GM12878 (cell line): Measurements from ENCODE around the gene UNC93A. TPM values are rescaled to one million over a fixed set of nuclear protein-coding genes. Genes with fewer than 3 reads are reported as not detected.

Experiments used
- ATAC-seq: fragments of 200-7000 bp; cut with Tn5 transposase; 3 replicates; pipeline ENCODE4 v1.9.1; 2020; ENCODE audit warnings: mild to moderate bottlenecking, moderate library complexity
- BruUV-seq: library from RNA; stranded (reverse); fragments of 400-500 nt; replicated peaks from 2 replicates; lab custom pipeline; 2021; lab: Mats Ljungman, UMichigan
- CTCF ChIA-PET: fragments of 300-600 bp; sonication (Branson Sonifier 250); formaldehyde crosslinking; extraction: SDS; loops from one replicate; lab custom pipeline; 2021; ENCODE audit warnings: inconsistent platforms; lab: Yijun Ruan, JAX
- POLR2A ChIA-PET: fragments of 350-600 bp; formaldehyde crosslinking; extraction: SDS; loops from one replicate; lab custom pipeline; 2021; ENCODE audit warnings: inconsistent platforms; lab: Charles Lee
- RAD21 ChIA-PET: fragments of 300-600 bp; sonication (Branson Sonifier 250); formaldehyde crosslinking; loops from one replicate; lab custom pipeline; 2023; ENCODE audit warnings: antibody characterized with exemption; ENCODE audit not compliant: unreplicated experiment; lab: Charles Lee
- SMC1A ChIA-PET: fragments of 300-600 bp; sonication (Branson Sonifier 250); formaldehyde crosslinking; loops from one replicate; lab custom pipeline; 2023; ENCODE audit not compliant: unreplicated experiment, uncharacterized antibody; lab: Charles Lee
- DNase-seq: peaks from one replicate; pipeline ENCODE4 v3.0.0-alpha.2; 2011; ENCODE audit warnings: low read depth, low spot score
- FAIRE-seq: peaks from 3 replicates; lab custom pipeline; 2011; peaks lifted over from hg19 to GRCh38; lab: Jason Lieb, UNC
- H2AFZ ChIP-seq: 2 replicates; pipeline ENCODE4 v1.6.0; 2011; ENCODE audit warnings: low read depth, low read length, control low read depth; ENCODE audit not compliant: control insufficient read depth
- H3K27ac ChIP-seq: 2 replicates; pipeline ENCODE4 v1.5.1; 2011; ENCODE audit warnings: control low read depth; ENCODE audit not compliant: control insufficient read depth, insufficient read depth
- H3K27me3 ChIP-seq, 2 experiments: replicated peaks in 1 of 2; 2 replicates each; pipeline versions ENCODE4 v1.6.0 to v1.6.1; 2011; ENCODE audit warnings: low read length in 1 of 2; ENCODE audit not compliant: control insufficient read depth in 2 of 2, insufficient read depth in 2 of 2
- H3K36me3 ChIP-seq, 2 experiments: 2 replicates each; pipeline ENCODE4 v1.5.1; 2011; ENCODE audit warnings: low read length in 1 of 2; ENCODE audit not compliant: control insufficient read depth in 2 of 2, insufficient read depth in 2 of 2
- H3K4me1 ChIP-seq: 2 replicates; pipeline ENCODE4 v1.6.1; 2011; ENCODE audit warnings: mild to moderate bottlenecking, low read length, moderate library complexity, mixed read lengths; ENCODE audit not compliant: control insufficient read depth, insufficient read depth
- H3K4me2 ChIP-seq: 2 replicates; pipeline ENCODE4 v1.6.0; 2011; ENCODE audit warnings: control low read depth; ENCODE audit not compliant: control insufficient read depth, insufficient read depth
- H3K4me3 ChIP-seq: fragments of 200-600 bp; sonication (generic); 2 replicates; pipeline ENCODE4 v1.5.1; 2016
- H3K79me2 ChIP-seq: 2 replicates; pipeline ENCODE4 v1.6.0; 2011; ENCODE audit warnings: low read length; ENCODE audit not compliant: control insufficient read depth, insufficient read depth
- H3K9ac ChIP-seq: 2 replicates; pipeline ENCODE4 v1.8.0; 2011; ENCODE audit warnings: low read length, control low read depth, mixed read lengths; ENCODE audit not compliant: control insufficient read depth, insufficient read depth
- H3K9me3 ChIP-seq: replicated peaks from 3 replicates; pipeline ENCODE4 v1.5.1; 2011; ENCODE audit warnings: mild to moderate bottlenecking, low read length; ENCODE audit not compliant: control insufficient read depth, insufficient read depth
- H4K20me1 ChIP-seq: 2 replicates; pipeline ENCODE4 v1.6.0; 2011; ENCODE audit not compliant: control insufficient read depth, insufficient read depth
- CEBPB ChIP-seq, 2 experiments: fragments of 150-350 bp in 1 of 2; IDR thresholded peaks; 2 replicates each; pipeline ENCODE4 v1.6.1; 2012 to 2014; ENCODE audit warnings: low read depth in 2 of 2, low read length in 2 of 2, borderline replicate concordance in 1 of 2, inconsistent platforms in 1 of 2
- CHD1 ChIP-seq: IDR thresholded peaks from 2 replicates; pipeline ENCODE4 v1.6.1; 2012; ENCODE audit warnings: low read depth, low read length, improper control_type of control experiment
- CREM ChIP-seq: IDR thresholded peaks from 2 replicates; pipeline ENCODE4 v1.6.1; 2014; ENCODE audit warnings: antibody characterized with exemption, low read depth
- CTCF ChIP-seq, 3 experiments: IDR thresholded peaks in 2 of 3; conservative IDR thresholded peaks in 1 of 3; 2 replicates each; pipeline ENCODE4 v1.5.1; 2011; ENCODE audit warnings: low read depth in 3 of 3, low read length in 3 of 3, mild to moderate bottlenecking in 3 of 3, control low read depth in 2 of 3, moderate library complexity in 2 of 3, inconsistent platforms in 1 of 3, mixed read lengths in 1 of 3; ENCODE audit not compliant: control insufficient read depth in 2 of 3, insufficient read depth in 1 of 3; ENCODE audit errors: extremely low read depth in 1 of 3
- ELK1 ChIP-seq: IDR thresholded peaks from 2 replicates; pipeline ENCODE4 v1.6.1; 2012; ENCODE audit warnings: low read depth, low read length, improper control_type of control experiment
- HDAC2 ChIP-seq: fragments of 200-600 bp; sonication (generic); IDR thresholded peaks from 2 replicates; pipeline ENCODE4 v1.6.1; 2017
- IKZF1 ChIP-seq: fragments of 450-650 bp; conservative IDR thresholded peaks from 2 replicates; pipeline ENCODE4 v1.6.1; 2017; ENCODE audit warnings: antibody characterized with exemption, mild to moderate bottlenecking
- MLLT1 ChIP-seq: fragments of 450-650 bp; IDR thresholded peaks from 2 replicates; pipeline ENCODE4 v1.6.1; 2016; ENCODE audit warnings: mild to moderate bottlenecking
- MYC ChIP-seq: IDR thresholded peaks from 2 replicates; pipeline ENCODE4 v1.6.1; 2011; ENCODE audit warnings: mild to moderate bottlenecking, low read length, moderate library complexity, inconsistent platforms; ENCODE audit not compliant: insufficient read depth, insufficient replicate concordance, insufficient read length, severe bottlenecking
- PAX5 ChIP-seq: IDR thresholded peaks from 2 replicates; pipeline ENCODE4 v1.6.1; 2011; ENCODE audit warnings: low read depth, low read length, borderline replicate concordance
- PKNOX1 ChIP-seq: fragments of 450-650 bp; IDR thresholded peaks from 2 replicates; pipeline ENCODE4 v1.6.1; 2016; ENCODE audit warnings: mild to moderate bottlenecking
- SIN3A ChIP-seq: IDR thresholded peaks from 2 replicates; pipeline ENCODE4 v1.6.1; 2012; ENCODE audit warnings: low read depth, low read length, improper control_type of control experiment
- TAF1 ChIP-seq: IDR thresholded peaks from 2 replicates; pipeline ENCODE4 v1.6.1; 2011; ENCODE audit warnings: mild to moderate bottlenecking, low read depth, low read length, borderline replicate concordance
- TCF3 ChIP-seq: IDR thresholded peaks from 2 replicates; pipeline ENCODE4 v1.6.1; 2012; ENCODE audit warnings: low read depth, mild to moderate bottlenecking, low read length, borderline replicate concordance; ENCODE audit not compliant: insufficient read depth
- WGBS: methylation state at CpG from one replicate; pipeline ENCODE4 v1.1.6; 2016; ENCODE audit warnings: low lambda C conversion rate; ENCODE audit not compliant: insufficient replicate concordance, insufficient coverage; ENCODE audit errors: missing lambda C conversion rate; 5-methylcytosine and 5-hydroxymethylcytosine counted together
- in situ Hi-C: fragments of 300-500 bp; cut with MboI; formaldehyde crosslinking; loops from 9 replicates; pipeline ENCODE4 v1.14.3; 2018; ENCODE audit warnings: mixed read lengths
- intact Hi-C: fragments of 100-400 bp; cut with micrococcal nuclease; formaldehyde crosslinking; loops from one replicate; pipeline ENCODE4 v1.14.2; 2022; ENCODE audit not compliant: unreplicated experiment
- polyA plus RNA-seq, 11 experiments: library from polyadenylated mRNA; depleted of rRNA in 4 of 11; unstranded in 6 of 11; stranded (reverse) in 5 of 11; fragments of >200 nt; fragmentation: Nextera tagmentation in 4 of 11; fragmentation: Illumina TruSeq in 1 of 11; extraction: Ambion mirVana in 4 of 11; extraction: Trizol in 1 of 11; gene quantifications; 1 replicate in 1 of 11; 2 replicates in 10 of 11; pipeline versions ENCODE4 v1.2.1 to v1.2.3, GENCODE V29; 2011 to 2016; ENCODE audit warnings: inconsistent platforms in 2 of 11, missing spikeins in 2 of 11, low read depth in 1 of 11
- total RNA-seq, 4 experiments: library from RNA; depleted of rRNA in 3 of 4; stranded (reverse); fragments of >200 nt in 3 of 4; fragmentation: Illumina TruSeq in 1 of 4; extraction: Trizol in 1 of 4; gene quantifications; 2 replicates each; pipeline versions ENCODE4 v1.2.1 to v1.2.3, GENCODE V29; 2013 to 2021
- TF ChIP-seq, protein P1 (sequence below): fragments of 150-350 bp; IDR thresholded peaks from 2 replicates; pipeline ENCODE4 v1.6.1; 2014; ENCODE audit warnings: mild to moderate bottlenecking, low read depth, low read length
- TF ChIP-seq, protein P2 (sequence below): IDR thresholded peaks from 2 replicates; pipeline ENCODE4 v1.6.1; 2011; ENCODE audit warnings: low read depth, mild to moderate bottlenecking, low read length, moderate library complexity, borderline replicate concordance; ENCODE audit errors: extremely low read depth

UNC93A gene
- total and polyA plus RNA-seq, 10 of the 15 experiments (the other 5 are each of a cell fraction or from before 2014, with no cell fraction given), result 0.37 TPM; not detected in 9

- ChIA-PET CTCF (no interaction called here), SMC1A (no interaction called here), POLR2A (no interaction called here), RAD21 (no interaction called here)
- 11% methylated on average over 5 of the region's 5 CpGs for WGBS
- H3K9me3 ChIP-seq, result no peaks in the 10 kb centered on the region
- H3K27me3 ChIP-seq, result peaks cover 0 to 2% of the 10 kb centered on the region in 2 experiments; a peak in 1 of 4 replicates
- no peaks in the 10 kb centered on the region for H3K79me2 ChIP-seq
- no peak overlapping the region for H2AFZ ChIP-seq
- H3K4me3 ChIP-seq, result no peak overlapping the region
- no TSS peak for BruUV-seq
- H3K36me3 ChIP-seq, result no peaks in the 10 kb centered on the region
- no peak overlapping the region for H3K9ac ChIP-seq
- H3K4me1 ChIP-seq, result no peaks in the 10 kb centered on the region
- H4K20me1 ChIP-seq, result no peaks in the 10 kb centered on the region
- FAIRE-seq (no peak), DNase-seq (no peak), ATAC-seq (no peak)
- in situ Hi-C loops (no loop called here), intact Hi-C loops (no loop called here)
- H3K4me2 ChIP-seq, result no peak overlapping the region
- no peak overlapping the region for H3K27ac ChIP-seq
- TF ChIP-seq, protein P1, sequence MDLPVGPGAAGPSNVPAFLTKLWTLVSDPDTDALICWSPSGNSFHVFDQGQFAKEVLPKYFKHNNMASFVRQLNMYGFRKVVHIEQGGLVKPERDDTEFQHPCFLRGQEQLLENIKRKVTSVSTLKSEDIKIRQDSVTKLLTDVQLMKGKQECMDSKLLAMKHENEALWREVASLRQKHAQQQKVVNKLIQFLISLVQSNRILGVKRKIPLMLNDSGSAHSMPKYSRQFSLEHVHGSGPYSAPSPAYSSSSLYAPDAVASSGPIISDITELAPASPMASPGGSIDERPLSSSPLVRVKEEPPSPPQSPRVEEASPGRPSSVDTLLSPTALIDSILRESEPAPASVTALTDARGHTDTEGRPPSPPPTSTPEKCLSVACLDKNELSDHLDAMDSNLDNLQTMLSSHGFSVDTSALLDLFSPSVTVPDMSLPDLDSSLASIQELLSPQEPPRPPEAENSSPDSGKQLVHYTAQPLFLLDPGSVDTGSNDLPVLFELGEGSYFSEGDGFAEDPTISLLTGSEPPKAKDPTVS, result no peak
- no peak for TF ChIP-seq CEBPB (IDR thresholded peaks at IDR 0.05; ENCODE audit: borderline replicate concordance in 1 of 2, low read depth in 2 of 2, low read length in 2 of 2)
- TF ChIP-seq HDAC2, result no peak
- TF ChIP-seq IKZF1, result no peak
- no peak for TF ChIP-seq PAX5
- no peak for TF ChIP-seq CHD1
- no peak for TF ChIP-seq TCF3
- no peak for TF ChIP-seq MLLT1
- TF ChIP-seq ELK1, result no peak
- TF ChIP-seq MYC, result no peak
- TF ChIP-seq CREM, result no peak
- no peak for TF ChIP-seq TAF1
- TF ChIP-seq, protein P2, sequence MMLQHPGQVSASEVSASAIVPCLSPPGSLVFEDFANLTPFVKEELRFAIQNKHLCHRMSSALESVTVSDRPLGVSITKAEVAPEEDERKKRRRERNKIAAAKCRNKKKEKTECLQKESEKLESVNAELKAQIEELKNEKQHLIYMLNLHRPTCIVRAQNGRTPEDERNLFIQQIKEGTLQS, result no peak
- no peak for TF ChIP-seq PKNOX1
- TF ChIP-seq SIN3A, result no peak
- TF ChIP-seq CTCF (IDR thresholded peaks at IDR 0.05 in 2 of 3, conservative IDR thresholded peaks at IDR 0.05 in 1 of 3; ENCODE audit: control insufficient read depth in 2 of 3, extremely low read depth in 1 of 3, insufficient read depth in 1 of 3, low read depth in 3 of 3, low read length in 3 of 3), result no peak
Observed at GRCh38 chr6:167338541-167339117, 47.5 kb downstream of the UNC93A start.
